ENCODE results near the gene FCN3.

DNA sequence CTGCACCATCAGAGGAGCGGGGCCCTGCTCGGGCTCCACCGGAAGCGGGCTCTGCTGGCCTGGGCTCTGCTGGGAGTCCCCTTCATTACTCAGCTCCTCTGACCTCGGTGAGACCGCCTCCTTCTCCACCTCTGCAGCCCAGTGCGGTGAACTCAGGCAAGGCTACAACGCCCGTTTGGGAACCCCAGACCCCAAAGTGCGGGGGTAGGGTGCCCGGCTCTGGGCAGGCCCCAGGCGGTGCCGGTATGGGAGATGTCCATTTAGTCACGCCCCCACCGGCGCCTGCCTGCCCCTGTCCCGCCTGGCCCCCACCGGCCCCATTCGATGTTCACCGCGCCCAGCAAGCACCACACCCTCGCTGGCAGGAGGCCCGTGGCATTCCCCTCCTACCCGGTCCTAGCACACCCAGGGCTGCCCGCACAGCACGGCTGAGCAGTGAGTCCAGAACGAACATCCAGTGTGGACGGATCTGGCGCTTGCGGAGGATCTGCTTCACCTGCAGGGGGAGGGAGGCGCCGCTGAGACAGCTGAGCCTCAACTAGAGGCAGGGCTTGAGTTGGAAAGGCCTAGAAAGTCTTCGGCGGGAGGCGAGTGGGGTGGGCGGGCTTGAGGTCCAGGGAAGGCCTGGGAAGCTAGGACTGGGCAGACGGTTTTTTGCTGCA, 17.9 kb downstream of the FCN3 start:
- no peak for TF ChIP-seq POLR2A (IDR thresholded peaks at IDR 0.05)
- TF ChIP-seq, protein P1, sequence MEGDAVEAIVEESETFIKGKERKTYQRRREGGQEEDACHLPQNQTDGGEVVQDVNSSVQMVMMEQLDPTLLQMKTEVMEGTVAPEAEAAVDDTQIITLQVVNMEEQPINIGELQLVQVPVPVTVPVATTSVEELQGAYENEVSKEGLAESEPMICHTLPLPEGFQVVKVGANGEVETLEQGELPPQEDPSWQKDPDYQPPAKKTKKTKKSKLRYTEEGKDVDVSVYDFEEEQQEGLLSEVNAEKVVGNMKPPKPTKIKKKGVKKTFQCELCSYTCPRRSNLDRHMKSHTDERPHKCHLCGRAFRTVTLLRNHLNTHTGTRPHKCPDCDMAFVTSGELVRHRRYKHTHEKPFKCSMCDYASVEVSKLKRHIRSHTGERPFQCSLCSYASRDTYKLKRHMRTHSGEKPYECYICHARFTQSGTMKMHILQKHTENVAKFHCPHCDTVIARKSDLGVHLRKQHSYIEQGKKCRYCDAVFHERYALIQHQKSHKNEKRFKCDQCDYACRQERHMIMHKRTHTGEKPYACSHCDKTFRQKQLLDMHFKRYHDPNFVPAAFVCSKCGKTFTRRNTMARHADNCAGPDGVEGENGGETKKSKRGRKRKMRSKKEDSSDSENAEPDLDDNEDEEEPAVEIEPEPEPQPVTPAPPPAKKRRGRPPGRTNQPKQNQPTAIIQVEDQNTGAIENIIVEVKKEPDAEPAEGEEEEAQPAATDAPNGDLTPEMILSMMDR (IDR thresholded peaks at IDR 0.05 in 4 of 5, conservative IDR thresholded peaks at IDR 0.05 in 1 of 5) = no peak

Data from gastrocnemius medialis (tissue), 4 donors.